ENCODE results near the gene U2SURP.
A peak's percentile ranks its signal among the peaks of the same experiment; 100 is the strongest.
"Not testable (repeated sequence)": the region's sequence is repeated elsewhere in the genome, so short reads cannot be mapped to it uniquely, and the experiment has no call there.

The U2SURP gene

DNA sequence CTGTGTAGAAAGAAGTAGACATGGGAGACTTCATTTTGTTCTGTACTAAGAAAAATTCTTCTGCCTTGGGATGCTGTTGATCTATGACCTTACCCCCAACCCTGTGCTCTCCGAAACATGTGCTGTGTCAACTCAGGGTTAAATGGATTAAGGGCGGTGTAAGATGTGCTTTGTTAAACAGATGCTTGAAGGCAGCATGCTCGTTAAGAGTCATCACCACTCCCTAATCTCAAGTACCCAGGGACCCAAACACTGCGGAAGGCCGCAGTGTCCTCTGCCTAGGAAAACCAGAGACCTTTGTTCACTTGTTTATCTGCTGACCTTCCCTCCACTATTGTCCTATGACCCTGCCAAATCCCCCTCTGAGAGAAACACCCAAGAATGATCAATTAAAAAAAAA is 72.6 kb downstream of the U2SURP start:
- DNase-seq = not testable (repeated sequence)

GRCh38 chr3:143078883-143079282 is 77.5 kb downstream of the U2SURP start:
- DNase-seq = peak; percentile 50

GRCh38 chr3:143080196-143080595 is 78.8 kb downstream of the U2SURP start:
- DNase-seq = no peak

GRCh38 chr3:143081365-143081764 is 80.0 kb downstream of the U2SURP start:
- no peak for DNase-seq

DNA sequence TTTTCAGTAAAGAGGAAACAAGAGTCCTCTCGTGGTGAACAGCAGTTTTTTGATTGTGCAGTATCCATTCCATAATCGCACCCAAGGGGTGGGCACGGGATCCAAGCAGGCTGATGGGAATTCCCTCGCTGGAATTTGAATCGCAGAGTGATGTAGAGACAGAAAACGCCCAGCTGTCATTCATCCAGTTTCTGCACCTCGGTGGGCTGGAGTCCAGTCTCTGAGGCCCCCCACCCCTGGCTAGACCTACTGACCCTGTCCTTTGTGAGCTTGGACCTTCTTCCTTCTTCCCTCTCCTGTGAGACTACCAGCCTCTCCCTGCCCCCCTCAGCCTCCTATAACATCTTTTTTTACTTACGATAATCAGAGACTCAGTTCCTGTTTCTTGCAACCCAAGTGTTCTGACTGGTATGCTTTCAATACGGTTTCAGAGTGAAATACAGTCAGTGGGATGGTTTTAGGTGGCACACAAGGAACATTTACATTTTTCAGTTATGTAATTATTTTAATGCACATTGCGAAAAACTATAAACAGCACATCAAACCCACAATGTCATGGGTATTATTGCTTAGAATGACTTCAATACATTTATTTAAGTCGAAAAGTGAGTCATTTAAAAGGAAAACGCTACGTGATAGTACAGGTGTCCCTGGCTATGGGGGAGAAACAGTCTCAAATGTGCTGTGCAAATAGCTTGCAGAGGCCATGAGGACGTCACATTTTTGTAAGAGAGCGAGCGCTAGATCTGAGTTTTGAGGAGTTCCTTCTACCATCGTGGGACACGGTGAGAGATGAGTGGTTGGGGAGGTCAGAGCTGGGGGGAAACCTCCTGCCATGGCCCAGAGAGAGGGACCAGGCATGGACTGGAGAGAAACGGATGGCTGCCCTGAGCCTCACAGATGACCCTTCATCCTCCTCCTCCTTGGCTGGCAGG is 80.7 kb downstream of the U2SURP start:
- no peak for DNase-seq

DNA sequence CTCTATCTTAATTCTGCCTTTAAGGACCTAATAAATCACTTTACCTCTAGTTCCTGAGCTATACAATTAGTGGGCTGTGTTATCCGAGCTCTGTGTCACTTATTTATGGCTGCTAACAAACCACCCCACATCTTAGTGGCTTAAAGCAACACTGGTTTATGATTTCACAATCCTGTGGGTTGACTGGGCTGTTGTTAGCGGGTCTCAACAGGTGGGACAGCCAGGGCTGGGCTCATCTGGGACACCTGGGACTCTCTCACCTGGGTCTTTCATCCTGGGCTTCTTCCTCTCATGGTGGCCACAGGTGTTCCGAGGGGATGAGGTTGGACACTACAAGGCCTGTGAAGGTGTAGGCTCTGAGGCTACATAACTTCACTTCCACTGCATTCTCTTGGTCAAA is 82.4 kb downstream of the U2SURP start:
- no peak for DNase-seq

DNA sequence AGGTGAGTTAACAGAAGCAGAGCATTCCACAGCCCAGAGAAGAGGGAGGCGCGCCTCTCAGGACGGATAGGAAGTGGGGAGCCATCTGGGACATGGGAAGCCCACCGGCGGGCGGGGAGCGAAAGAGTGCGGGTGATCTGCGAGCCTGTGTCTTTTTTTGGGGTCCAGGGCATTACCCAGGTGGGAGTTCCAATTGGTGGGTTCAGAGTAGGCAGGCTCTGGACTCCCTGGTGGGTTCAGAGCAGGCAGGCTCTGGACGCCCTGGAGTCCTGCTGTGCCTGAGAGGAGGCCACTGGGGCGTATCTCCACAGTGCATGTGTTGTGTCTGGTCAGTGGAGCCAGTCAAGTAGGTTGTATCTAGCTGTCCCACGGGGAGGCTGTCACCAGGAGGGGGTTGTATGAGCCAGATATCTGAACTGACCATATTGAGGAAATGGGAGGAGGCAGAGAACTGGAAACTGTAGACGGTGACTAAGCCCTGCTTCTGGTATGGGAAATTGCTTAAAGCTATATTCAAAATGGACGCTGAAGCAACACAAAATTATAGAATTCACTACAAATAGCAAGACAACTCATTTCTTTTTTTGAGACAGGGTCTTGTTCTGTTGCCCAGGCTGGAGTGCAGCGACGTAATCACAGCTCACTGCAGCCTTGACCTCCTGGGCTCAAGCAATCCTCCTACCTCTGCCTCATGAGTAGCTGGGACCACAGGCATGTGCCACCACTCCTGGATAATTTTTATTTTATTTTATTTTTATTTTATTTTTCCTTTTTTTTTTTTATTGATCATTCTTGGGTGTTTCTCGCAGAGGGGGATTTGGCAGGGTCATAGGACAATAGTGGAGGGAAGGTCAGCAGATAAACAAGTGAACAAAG is 83.7 kb downstream of the U2SURP start:
- DNase-seq = peak; percentile 47

- no peak for DNase-seq
These were observed 87.5 kb downstream of the U2SURP start for GRCh38 chr3:143088835-143089234.

GRCh38 chr3:143089965-143090364 is 88.6 kb downstream of the U2SURP start:
- DNase-seq = no peak

- no peak for DNase-seq
These were observed 89.1 kb downstream of the U2SURP start for GRCh38 chr3:143090486-143090885.

- no peak for DNase-seq
These were observed 89.8 kb downstream of the U2SURP start for GRCh38 chr3:143090976-143091837.

GRCh38 chr3:143092191-143092590 is 90.8 kb downstream of the U2SURP start:
- DNase-seq = no peak

DNA sequence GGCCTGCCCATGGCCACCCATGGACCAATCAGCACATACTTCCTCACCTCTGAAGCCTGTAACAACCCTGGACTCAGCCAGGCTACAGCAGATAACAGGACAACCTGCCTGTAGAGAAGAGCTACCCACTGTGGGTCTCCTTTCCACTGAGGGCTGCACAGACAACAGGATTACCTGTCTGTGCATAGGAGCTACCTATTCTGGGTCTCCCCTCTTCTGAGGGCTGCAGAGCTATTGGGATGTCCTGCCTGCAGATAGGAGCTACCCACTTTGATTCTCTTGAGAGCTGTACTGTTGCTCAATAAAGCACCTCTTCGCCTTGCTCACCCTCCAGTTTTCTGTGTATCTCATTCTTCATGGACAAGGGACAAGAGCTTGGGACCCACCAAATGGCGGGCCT is 94.4 kb downstream of the U2SURP start:
- no peak for DNase-seq

DNA sequence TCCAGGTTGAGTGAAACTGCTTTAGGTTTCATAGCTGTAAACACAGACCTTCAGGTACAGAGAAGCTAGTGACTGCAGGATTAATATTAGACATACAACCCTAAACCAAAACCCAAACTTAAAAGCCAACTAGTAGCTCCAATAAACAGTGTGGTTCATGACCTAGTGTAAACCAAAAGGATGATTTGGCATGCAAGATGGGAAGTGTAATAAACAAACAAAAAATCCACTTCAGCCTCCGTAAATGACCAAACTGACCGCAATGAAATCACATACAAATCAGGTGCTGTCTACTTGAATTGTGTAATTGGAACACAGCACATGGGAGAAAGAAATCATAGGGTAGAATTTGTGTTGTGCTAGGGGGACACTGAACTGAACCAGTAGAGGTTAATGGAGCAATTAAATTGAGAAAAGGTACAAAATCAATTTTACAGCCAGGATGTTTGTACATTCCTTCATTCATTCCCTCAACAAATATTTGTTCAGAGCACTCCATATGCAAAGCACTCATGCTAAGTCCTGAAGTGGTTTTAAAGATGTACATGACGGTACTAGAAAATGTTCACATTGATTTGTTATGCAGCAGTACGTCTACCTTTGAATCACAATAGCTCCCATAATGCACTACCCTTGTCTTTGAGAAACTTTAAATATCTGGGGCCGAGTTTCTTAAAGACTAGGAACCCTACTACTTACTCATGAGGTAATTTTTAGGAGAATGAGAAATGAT is 96.8 kb downstream of the U2SURP start:
- no peak for DNase-seq

DNA sequence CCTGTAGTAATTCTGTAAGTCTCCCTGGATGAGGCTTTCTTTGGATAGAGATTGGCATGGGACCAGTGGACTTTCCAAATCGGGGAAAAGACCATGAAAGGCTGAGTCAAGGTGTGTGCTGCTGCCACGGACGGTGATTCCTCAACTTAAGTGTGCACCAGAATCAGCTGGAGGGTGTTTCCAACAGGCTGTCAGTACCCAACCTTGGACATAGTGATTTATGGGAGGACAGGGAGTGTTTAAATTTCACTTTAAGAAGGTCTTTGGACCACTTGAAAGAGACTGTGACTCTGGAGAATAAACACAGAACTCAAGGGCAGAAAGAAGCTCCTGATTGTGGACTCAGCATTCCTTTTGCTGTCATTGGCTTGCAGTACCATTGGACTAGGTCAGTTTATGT is 97.8 kb downstream of the U2SURP start:
- no peak for DNase-seq

- no peak for DNase-seq
These were observed 98.3 kb downstream of the U2SURP start for GRCh38 chr3:143099690-143100089.

GRCh38 chr3:143100451-143100850 is 99.1 kb downstream of the U2SURP start:
- no peak for DNase-seq

DNA sequence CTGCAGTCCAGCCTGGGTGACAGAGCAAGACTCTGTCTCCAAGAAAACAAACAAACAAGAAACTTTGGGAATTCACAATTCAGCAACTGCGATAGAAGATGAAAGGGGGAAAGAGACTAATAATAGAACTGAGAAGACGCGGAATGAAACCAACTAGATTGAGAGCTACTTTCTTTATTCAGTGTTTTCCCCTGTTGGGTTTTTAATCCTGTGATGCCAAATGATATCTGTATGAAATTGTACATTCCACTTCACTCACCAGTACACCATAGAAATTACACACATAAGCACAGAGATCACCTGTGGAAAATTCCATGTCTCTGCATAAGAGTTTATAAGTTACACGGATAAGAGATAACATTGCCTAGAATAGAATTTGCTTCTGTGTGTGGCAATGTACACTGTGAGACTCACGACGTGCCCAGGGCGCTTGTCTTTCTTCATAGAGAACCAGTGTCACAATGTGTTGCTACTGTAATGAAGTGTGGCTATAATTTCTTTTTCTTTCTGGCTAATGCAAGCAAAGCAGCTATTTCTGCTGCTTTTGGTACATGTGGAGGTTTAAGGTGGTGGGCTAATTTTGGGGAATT is 100.5 kb downstream of the U2SURP start:
- no peak for DNase-seq

- DNase-seq = no peak
These were observed 102.3 kb downstream of the U2SURP start for GRCh38 chr3:143103652-143104051.

DNA sequence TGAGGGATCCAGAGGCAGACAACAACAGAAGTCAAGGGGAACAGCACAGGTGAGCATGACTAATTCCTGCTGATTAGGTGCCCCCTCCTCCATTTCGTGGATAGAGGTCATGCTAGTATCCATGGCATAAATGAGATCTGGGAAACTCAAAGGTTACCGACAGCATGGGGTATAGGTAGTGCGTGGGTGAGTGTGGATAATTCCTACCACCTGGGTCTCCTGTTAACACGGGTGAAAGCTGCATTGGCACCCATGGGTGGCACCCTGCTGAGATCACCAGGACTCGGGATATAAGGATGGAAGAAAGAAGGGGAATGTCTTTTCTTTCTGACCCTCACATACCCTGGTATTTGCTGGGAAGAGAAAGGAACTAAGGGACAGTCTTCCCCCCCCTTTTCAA is 103.8 kb downstream of the U2SURP start:
- no peak for DNase-seq

DNA sequence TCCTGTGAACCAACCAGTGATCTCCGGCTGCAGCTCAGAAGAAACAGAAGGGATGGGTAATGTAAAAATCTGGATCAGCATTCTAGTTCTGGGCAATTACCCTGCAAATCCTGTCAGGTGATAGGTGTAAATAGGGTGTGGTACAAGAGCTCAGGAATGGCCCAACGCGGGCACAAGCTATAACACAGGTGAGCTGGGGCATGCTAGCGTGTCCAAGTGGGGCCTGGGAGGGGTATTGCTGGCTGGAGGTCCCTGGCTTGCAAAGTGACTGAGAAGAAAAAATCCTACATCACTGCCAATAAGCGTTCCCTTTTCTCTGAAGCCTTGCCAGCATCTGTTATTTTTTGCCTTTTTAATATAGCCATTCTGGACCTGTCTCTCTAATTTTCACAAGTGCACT is 108.5 kb downstream of the U2SURP start:
- DNase-seq = no peak

Measured in fibroblast of skin of right biceps (primary cell).